Stomach (tissue), 4 donors: ENCODE results near the gene PBX3.

Experiments used
- EP300 ChIP-seq: sonication (generic); formaldehyde crosslinking; IDR thresholded peaks from one replicate; pipeline ENCODE4 v1.6.1; 2017; ENCODE audit warnings: antibody characterized with exemption
- POLR2A ChIP-seq, 4 donors: fragments of 450-650 bp; IDR thresholded peaks; one replicate each; pipeline ENCODE4 v1.6.1; 2016; ENCODE audit warnings: antibody characterized with exemption in 4 of 4, control low read depth in 2 of 4, mild to moderate bottlenecking in 1 of 4, moderate library complexity in 1 of 4
- POLR2AphosphoS5 ChIP-seq, 3 donors: sonication (generic); formaldehyde crosslinking; IDR thresholded peaks; one replicate each; pipeline ENCODE4 v1.6.1; 2016; ENCODE audit warnings: antibody characterized with exemption in 3 of 3
- TF ChIP-seq, protein P1 (sequence below), 7 experiments: fragments of 450-650 bp in 4 of 7; fragments of 200-600 bp in 3 of 7; sonication (generic) in 3 of 7; IDR thresholded peaks; one replicate each; pipeline ENCODE4 v1.5.1; 2016 to 2019; ENCODE audit warnings: antibody characterized with exemption in 7 of 7, control low read depth in 2 of 7, mild to moderate bottlenecking in 1 of 7

- no peak for TF ChIP-seq EP300
- TF ChIP-seq, protein P1, sequence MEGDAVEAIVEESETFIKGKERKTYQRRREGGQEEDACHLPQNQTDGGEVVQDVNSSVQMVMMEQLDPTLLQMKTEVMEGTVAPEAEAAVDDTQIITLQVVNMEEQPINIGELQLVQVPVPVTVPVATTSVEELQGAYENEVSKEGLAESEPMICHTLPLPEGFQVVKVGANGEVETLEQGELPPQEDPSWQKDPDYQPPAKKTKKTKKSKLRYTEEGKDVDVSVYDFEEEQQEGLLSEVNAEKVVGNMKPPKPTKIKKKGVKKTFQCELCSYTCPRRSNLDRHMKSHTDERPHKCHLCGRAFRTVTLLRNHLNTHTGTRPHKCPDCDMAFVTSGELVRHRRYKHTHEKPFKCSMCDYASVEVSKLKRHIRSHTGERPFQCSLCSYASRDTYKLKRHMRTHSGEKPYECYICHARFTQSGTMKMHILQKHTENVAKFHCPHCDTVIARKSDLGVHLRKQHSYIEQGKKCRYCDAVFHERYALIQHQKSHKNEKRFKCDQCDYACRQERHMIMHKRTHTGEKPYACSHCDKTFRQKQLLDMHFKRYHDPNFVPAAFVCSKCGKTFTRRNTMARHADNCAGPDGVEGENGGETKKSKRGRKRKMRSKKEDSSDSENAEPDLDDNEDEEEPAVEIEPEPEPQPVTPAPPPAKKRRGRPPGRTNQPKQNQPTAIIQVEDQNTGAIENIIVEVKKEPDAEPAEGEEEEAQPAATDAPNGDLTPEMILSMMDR (IDR thresholded peaks at IDR 0.05) = no peak
- TF ChIP-seq POLR2AphosphoS5 (IDR thresholded peaks at IDR 0.05) = no peak
- TF ChIP-seq POLR2A (IDR thresholded peaks at IDR 0.05) = no peak
These were observed 237.3 kb downstream of the PBX3 start for GRCh38 chr9:125984461-125984860.
